Hepatocyte (in vitro differentiated cells): ENCODE measurements around the gene PIRT. TPM values are rescaled to one million over a fixed set of nuclear protein-coding genes. Genes with fewer than 3 reads are reported as not detected.

Experiments
- DNase-seq: peaks from one replicate; pipeline ENCODE4 v3.0.0-alpha.2; 2016; ENCODE audit warnings: low spot score
- H2AFZ ChIP-seq: fragments of 200-600 bp; sonication (generic); 2 replicates; pipeline ENCODE4 v1.6.0; 2016; ENCODE audit warnings: antibody characterized with exemption, mild to moderate bottlenecking
- H3K27ac ChIP-seq: fragments of 200-600 bp; sonication (generic); 2 replicates; pipeline ENCODE4 v1.5.1; 2016; ENCODE audit warnings: mild to moderate bottlenecking
- H3K27me3 ChIP-seq: fragments of 200-600 bp; sonication (generic); 2 replicates; pipeline ENCODE4 v1.6.1; 2016
- H3K36me3 ChIP-seq: fragments of 200-600 bp; sonication (generic); replicated peaks from 2 replicates; pipeline ENCODE4 v1.5.1; 2016; ENCODE audit warnings: low read depth; ENCODE audit not compliant: insufficient read depth
- H3K4me1 ChIP-seq: fragments of 200-600 bp; sonication (generic); 2 replicates; pipeline ENCODE4 v1.5.1; 2016; ENCODE audit warnings: mild to moderate bottlenecking, moderate library complexity; ENCODE audit not compliant: insufficient read depth
- H3K4me2 ChIP-seq: fragments of 200-600 bp; sonication (generic); 2 replicates; pipeline ENCODE4 v1.6.0; 2016
- H3K4me3 ChIP-seq: fragments of 200-600 bp; sonication (generic); 2 replicates; pipeline ENCODE4 v1.5.1; 2016; ENCODE audit warnings: mild to moderate bottlenecking
- H3K79me2 ChIP-seq: fragments of 200-600 bp; sonication (generic); 2 replicates; pipeline ENCODE4 v1.6.0; 2017; ENCODE audit warnings: mild to moderate bottlenecking
- H3K9me2 ChIP-seq: fragments of 200-600 bp; sonication (generic); replicated peaks from 2 replicates; pipeline ENCODE4 v1.6.0; 2017; ENCODE audit warnings: mild to moderate bottlenecking; ENCODE audit not compliant: insufficient read depth
- H3K9me3 ChIP-seq: fragments of 200-600 bp; sonication (generic); 2 replicates; pipeline ENCODE4 v1.5.1; 2016; ENCODE audit warnings: low read depth, mild to moderate bottlenecking
- H4K20me1 ChIP-seq: fragments of 200-600 bp; sonication (generic); 2 replicates; pipeline ENCODE4 v1.6.0; 2016; ENCODE audit warnings: mild to moderate bottlenecking; ENCODE audit not compliant: insufficient read depth, poor library complexity, severe bottlenecking
- EZH2 ChIP-seq: fragments of 200-600 bp; sonication (generic); IDR thresholded peaks from 2 replicates; pipeline ENCODE4 v1.6.1; 2016; ENCODE audit warnings: antibody characterized with exemption, mild to moderate bottlenecking, borderline replicate concordance
- EZH2phosphoT487 ChIP-seq: fragments of 200-600 bp; sonication (generic); IDR thresholded peaks from one replicate; pipeline ENCODE4 v1.6.1; 2018; ENCODE audit warnings: antibody characterized with exemption, mild to moderate bottlenecking, low read depth, moderate library complexity; ENCODE audit not compliant: unreplicated experiment, severe bottlenecking
- WGBS: methylation state at CpG from one replicate; pipeline ENCODE4 v1.1.6; 2016; ENCODE audit warnings: low lambda C conversion rate; ENCODE audit errors: missing lambda C conversion rate; 5-methylcytosine and 5-hydroxymethylcytosine counted together
- polyA plus RNA-seq: library from polyadenylated mRNA; unstranded; fragments of >200 nt; fragmentation: Nextera tagmentation; extraction: Ambion mirVana; gene quantifications from 2 replicates; pipeline ENCODE4 v1.2.1, GENCODE V29; 2016
- total RNA-seq: library from RNA; depleted of rRNA; stranded (reverse); fragments of >200 nt; gene quantifications from 2 replicates; pipeline ENCODE4 v1.2.3, GENCODE V29; 2014
- TF ChIP-seq, protein P1 (sequence below): fragments of 200-600 bp; sonication (generic); IDR thresholded peaks from 2 replicates; pipeline ENCODE4 v1.5.1; 2016; ENCODE audit warnings: antibody characterized with exemption, mild to moderate bottlenecking; ENCODE audit not compliant: poor library complexity

PIRT gene
- total and polyA plus RNA-seq, 2 experiments from 2014 or later: not detected

DNA sequence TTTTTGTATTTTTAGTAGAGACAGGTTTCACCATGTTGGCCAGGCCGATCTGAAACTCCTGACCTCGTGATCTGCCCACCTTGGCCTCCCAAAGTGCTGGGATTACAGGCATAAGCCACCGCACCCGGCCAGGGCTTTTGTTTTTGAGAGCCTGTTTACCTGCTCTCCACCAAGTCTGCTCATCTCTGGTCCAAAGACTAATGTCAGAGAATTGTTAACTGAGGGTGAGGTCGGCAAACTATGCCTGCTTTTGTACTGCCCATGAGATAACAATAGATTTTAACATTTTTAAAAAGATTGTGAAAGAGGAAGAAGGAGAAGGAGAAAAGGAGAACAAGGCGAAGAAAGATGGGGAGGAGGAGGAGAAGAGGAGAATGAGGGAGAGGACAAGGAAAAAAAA, 60.0 kb downstream of the PIRT start:
- Histone ChIP-seq H3K9me3 (no peaks in the 10 kb centered on the region), H3K27me3 (no peaks in the 10 kb centered on the region), H3K4me1 (no peaks in the 10 kb centered on the region), H2AFZ (no peak overlapping the region), H3K9me2 (no peaks in the 10 kb centered on the region), H3K4me3 (no peak overlapping the region), H3K27ac (peak overlapping the region; percentile 57), H3K4me2 (no peak overlapping the region), H3K79me2 (no peaks in the 10 kb centered on the region), H4K20me1 (no peaks in the 10 kb centered on the region), H3K36me3 (no peaks in the 10 kb centered on the region)
- WGBS: 65% methylated on average over 6 of the region's 6 CpGs
- no peak for DNase-seq
- TF ChIP-seq EZH2 (no peak), EZH2phosphoT487 (no peak)
- TF ChIP-seq, protein P1, sequence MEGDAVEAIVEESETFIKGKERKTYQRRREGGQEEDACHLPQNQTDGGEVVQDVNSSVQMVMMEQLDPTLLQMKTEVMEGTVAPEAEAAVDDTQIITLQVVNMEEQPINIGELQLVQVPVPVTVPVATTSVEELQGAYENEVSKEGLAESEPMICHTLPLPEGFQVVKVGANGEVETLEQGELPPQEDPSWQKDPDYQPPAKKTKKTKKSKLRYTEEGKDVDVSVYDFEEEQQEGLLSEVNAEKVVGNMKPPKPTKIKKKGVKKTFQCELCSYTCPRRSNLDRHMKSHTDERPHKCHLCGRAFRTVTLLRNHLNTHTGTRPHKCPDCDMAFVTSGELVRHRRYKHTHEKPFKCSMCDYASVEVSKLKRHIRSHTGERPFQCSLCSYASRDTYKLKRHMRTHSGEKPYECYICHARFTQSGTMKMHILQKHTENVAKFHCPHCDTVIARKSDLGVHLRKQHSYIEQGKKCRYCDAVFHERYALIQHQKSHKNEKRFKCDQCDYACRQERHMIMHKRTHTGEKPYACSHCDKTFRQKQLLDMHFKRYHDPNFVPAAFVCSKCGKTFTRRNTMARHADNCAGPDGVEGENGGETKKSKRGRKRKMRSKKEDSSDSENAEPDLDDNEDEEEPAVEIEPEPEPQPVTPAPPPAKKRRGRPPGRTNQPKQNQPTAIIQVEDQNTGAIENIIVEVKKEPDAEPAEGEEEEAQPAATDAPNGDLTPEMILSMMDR: no peak

DNA sequence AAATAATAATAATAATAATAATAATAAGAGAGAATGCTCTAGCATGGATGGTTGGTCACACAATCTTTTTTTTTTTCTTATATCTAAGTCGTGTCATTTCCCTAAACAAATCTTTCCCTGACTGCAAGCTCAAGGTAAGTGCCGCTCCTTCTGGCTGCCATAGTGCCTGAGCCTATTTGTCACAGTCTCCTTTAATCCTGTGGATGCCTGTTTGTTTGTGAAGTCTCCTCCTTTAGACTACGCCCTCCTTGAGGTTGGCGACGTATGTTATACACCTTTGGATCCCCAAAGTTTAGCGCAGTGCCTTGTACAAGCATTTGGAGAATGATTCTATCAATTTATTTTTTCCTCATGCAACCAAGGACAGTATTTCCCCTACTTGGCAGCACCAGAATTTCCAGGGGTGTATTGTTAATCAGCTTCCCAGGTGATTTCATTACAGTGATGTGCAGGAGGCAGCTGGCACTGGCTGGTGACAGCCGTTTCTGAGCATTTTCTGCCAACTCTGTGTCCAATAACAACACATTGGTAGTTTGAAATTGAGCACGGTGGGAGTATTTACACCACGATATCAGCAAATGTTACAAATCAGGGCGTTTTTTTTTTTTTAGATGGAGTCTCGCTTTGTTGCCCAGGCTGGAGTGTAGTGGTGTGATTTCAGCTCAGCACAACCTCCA, 60.6 kb downstream of the PIRT start:
- Histone ChIP-seq H3K27ac (peak overlapping the region; percentile 89), H2AFZ (no peak overlapping the region), H3K4me3 (no peak overlapping the region), H3K27me3 (no peaks in the 10 kb centered on the region), H4K20me1 (no peaks in the 10 kb centered on the region), H3K4me2 (no peak overlapping the region), H3K9me2 (no peaks in the 10 kb centered on the region), H3K36me3 (no peaks in the 10 kb centered on the region), H3K9me3 (no peaks in the 10 kb centered on the region), H3K79me2 (no peaks in the 10 kb centered on the region), H3K4me1 (no peaks in the 10 kb centered on the region)
- DNase-seq: no peak
- WGBS: 89% methylated on average over 11 of the region's 11 CpGs
- TF ChIP-seq EZH2phosphoT487: no peak
- no peak for TF ChIP-seq EZH2
- TF ChIP-seq, protein P1: no peak

DNA sequence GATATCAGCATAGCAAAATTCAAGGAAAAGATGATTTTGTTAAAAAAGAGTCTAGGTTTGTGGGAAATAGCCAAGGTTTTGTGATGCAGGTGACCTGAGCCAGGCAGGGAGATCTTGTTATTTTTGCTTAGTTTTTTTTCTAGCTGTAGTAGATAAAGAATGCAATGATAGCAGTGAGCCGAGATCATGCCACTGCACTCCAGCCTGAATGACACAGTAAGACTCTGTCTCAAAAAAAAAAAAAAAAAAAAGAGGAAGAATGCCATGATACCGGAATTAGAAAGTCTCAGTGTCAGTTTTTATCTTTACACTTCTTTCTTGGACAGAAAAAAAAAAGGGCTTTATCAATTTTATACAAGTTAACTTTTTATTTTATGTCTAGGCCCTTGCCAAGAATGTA, 61.5 kb downstream of the PIRT start:
- 69% methylated on average over 2 of the region's 2 CpGs for WGBS
- Histone ChIP-seq H3K4me1 (no peaks in the 10 kb centered on the region), H4K20me1 (no peaks in the 10 kb centered on the region), H3K9me3 (no peaks in the 10 kb centered on the region), H3K27ac (peak overlapping the region; percentile 89), H3K4me3 (no peak overlapping the region), H2AFZ (no peak overlapping the region), H3K27me3 (no peaks in the 10 kb centered on the region), H3K9me2 (no peaks in the 10 kb centered on the region), H3K4me2 (peak overlapping the region; percentile 59), H3K79me2 (no peaks in the 10 kb centered on the region), H3K36me3 (no peaks in the 10 kb centered on the region)
- no peak for DNase-seq
- TF ChIP-seq, protein P1: no peak
- TF ChIP-seq EZH2phosphoT487 (no peak), EZH2 (no peak)
